Left cardiac atrium (tissue), 4 donors: Measurements from ENCODE around the gene TES. TPM values are rescaled to one million over a fixed set of nuclear protein-coding genes. Genes with fewer than 3 reads are reported as not detected.
"Not testable (repeated sequence)": the region's sequence is repeated elsewhere in the genome, so short reads cannot be mapped to it uniquely, and the experiment has no call there.

Experiments
- ATAC-seq, 2 donors: fragments of 200-7000 bp; cut with Tn5 transposase; one replicate each; pipeline ENCODE4 v1.9.1; 2020; ENCODE audit warnings: mild to moderate bottlenecking in 2 of 2, moderate library complexity in 2 of 2
- DNase-seq: peaks from one replicate; pipeline ENCODE4 v3.0.0-alpha.2; 2020
- intact Hi-C, 2 donors: fragments of 100-400 bp; cut with DNase I; formaldehyde crosslinking; loops; one replicate each; pipeline versions ENCODE4 v1.14.1 to v1.15.1; 2022 to 2023
- long read RNA-seq: library from polyadenylated mRNA; unstranded; transcript quantifications from one replicate; pipeline ENCODE4 v2.0.0, GENCODE V29; 2021
- total RNA-seq, 2 donors: library from RNA; stranded (reverse); fragmentation: NEBNext Ultra II Directional; extraction: Animal tissue kit (Norgen Biotek cat#: 25700); gene quantifications; one replicate each; pipeline ENCODE4 v1.2.1, GENCODE V29; 2021
- donor health status: DM: no; HTN: yes; CAD: no.
- donor health status: DM: no; HTN: yes; CAD: no; lungs with severe emphysema.
- donor health status: DM: yes; HTN: yes; CAD: no.
- donor health status: Dilated cardiomyopathy.

TES gene, protein sequence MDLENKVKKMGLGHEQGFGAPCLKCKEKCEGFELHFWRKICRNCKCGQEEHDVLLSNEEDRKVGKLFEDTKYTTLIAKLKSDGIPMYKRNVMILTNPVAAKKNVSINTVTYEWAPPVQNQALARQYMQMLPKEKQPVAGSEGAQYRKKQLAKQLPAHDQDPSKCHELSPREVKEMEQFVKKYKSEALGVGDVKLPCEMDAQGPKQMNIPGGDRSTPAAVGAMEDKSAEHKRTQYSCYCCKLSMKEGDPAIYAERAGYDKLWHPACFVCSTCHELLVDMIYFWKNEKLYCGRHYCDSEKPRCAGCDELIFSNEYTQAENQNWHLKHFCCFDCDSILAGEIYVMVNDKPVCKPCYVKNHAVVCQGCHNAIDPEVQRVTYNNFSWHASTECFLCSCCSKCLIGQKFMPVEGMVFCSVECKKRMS
- total RNA-seq: 10 to 100 TPM; 22.5 to 27.6 TPM
- long read RNA-seq, transcript TES-201 (7 exons, 2,782 nt): major isoform, 59 of 65 reads
- long read RNA-seq, partial matches to known transcripts: 0 of 65 reads
- long read RNA-seq, other reads (novel, unspliced or antisense): 5 of 65 reads

DNA sequence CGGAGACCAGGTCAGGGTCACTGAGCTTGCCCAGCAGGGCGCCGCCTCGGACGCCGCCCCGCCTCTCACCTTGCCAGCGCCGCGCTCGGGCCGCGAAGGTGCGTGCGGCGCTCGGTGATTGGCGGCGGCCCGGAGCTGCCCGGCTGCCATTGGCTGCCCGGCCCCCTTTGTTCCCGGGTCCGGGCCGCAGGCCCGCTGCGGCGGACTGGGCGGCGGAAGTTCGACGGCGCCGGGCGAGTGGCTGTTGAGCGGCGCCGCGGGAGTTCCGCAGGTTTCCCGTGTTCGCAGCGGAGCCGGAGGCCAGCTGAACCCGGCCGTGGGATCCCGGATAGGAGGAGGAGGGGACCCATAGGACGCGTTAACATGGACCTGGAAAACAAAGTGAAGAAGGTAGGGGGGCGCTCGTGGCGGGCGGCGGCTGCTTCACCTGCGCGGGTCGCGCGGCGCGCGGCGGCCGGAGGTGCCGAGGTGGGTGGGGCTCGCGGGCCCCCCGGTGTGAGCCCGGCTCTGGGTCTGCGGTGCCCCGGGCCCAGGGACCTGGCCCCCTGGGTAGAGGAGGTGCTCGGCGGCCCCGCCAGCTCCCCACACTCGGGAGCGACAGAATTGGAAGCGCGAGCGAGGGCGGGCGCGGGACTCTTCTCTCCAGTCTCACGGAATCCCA is at the start of gene TES:
TSS of gene TES (plus strand) at position 195 of the 661 bp plus-strand sequence. CDS start at position 364, 169 bp downstream.
- peak; percentile 72 for DNase-seq
- intact Hi-C loops: no loop called here
- peak; percentile 92 to 95 for ATAC-seq

GRCh38 chr7:116161728-116162127 is 48.6 kb upstream of the TES start:
- DNase-seq (no peak), ATAC-seq (no peak)
- intact Hi-C loops: no loop called here

DNA sequence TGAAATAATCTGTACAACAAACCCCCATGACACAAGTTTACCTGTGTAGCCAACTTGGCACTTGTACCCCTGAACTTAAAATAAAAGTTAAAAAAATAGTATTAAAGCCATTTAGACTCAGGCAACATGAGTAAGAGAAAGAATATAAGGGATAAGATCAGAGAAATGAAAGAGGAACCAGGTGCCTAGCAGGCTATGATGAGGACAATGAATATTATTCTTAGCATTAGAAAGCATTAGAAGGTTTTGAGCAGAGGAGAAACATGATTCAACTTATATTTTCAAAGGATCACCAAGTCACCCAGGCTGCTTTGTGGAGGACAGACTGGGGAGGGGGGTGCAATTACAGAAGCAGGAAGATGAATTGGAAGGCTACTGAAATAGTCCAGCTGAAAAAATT is 48.1 kb upstream of the TES start:
- ATAC-seq (no peak), DNase-seq (no peak)

DNA sequence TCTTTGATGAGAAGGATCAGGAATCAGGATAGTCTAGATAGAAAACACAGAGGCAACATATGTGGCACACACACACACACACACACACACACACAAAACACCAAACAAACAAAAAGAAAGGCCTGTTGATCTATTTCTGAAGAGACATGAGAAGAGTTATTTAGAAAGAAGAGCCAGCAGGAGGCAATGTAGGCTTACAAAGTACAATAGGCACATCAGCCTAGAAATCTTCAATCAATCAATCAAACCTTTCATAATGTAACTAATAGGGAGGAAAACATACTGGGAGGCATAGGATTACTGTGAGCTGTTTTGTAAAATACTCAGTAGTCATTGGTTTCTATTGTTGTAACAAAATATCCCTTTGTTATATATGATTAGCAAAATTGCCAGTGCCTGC is 47.3 kb upstream of the TES start:
- no peak for DNase-seq
- ATAC-seq: no peak

More for the DNA sequence above, 48.1 kb upstream of the TES start:
- intact Hi-C loops: no loop called here

GRCh38 chr7:116164552-116165306 is 45.6 kb upstream of the TES start:
- DNase-seq: no peak
- no peak for ATAC-seq
- intact Hi-C loops: no loop called here

More for the DNA sequence above, 47.3 kb upstream of the TES start:
- intact Hi-C loops: no loop called here

DNA sequence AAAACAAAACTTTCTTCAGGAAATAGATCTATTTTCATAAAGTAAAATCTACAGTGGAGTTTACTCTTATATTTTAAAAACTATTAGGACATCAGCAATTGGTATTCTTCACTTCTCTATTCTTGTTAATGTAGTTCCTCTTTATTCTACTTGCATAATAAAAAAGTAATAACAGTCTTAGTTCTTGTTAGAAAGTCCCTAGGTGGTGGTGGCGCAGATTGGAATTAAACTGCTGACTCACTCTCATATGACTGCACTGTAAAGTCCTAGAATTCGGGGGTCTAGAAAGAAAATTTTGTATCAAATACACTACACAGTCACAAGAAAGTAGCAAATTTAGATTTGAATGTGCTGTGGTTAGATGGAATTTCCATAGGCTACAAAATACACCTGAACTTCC is 44.6 kb upstream of the TES start:
- intact Hi-C loops: no loop called here
- peak in 1 of 2 donors; percentile 41 for ATAC-seq
- no peak for DNase-seq

DNA sequence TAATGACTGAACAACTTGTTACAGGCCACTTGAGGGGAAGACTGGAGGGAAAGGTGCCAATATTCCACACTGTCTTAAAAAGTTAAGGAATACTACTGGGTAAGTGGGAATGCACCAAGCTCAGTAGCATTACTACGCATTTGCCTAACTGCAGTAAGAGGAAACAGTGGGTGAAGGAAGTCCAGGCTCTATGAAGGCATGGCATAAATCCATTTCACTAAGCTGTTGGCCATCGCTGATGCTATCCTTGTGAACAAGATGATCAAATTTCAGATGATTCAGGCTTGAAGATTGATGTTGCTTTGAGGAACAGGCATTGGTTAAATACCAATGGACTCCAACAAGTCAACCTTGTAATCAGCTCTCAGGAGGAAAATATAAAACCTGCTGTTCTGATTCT is 44.2 kb upstream of the TES start:
- DNase-seq (no peak), ATAC-seq (no peak)
- intact Hi-C loops: no loop called here

DNA sequence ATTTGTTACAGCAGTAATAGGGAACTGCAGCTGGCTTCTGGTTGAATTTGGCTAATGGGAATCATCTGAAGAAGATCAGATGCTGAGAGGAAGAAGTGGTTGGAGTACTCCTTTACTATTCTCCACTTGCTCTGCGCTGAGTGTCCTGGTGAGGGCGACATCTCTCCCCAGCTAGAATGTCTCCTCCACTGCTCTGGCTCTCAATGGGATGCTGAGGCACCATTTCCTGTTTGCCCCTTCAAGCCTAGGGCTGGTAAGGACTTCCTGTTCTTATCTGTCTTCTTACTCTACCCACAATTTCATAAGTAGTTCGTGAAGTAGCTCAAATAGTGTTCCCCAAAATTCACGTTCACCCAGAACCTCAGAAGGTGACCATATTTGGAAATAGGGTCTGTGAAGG is 43.2 kb upstream of the TES start:
- intact Hi-C loops: no loop called here
- no peak for DNase-seq

DNA sequence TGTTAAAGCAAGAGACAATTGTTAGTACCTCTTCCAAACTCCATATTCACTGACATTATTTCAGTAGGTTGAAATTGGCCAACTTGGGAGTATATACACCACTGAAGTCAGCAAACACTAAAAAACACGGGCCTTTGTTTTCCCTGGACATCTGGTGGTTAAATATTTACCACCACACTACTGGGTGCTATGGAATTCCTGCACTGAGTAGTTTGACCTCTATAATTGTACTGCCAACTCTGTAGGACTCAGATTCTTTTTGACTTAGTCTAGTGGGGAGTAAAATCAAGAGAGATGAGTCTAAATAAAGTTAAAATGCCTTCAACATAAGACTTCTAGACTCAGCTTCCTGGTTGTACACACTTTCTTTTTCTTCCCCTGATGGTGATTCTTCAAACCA is 41.3 kb upstream of the TES start:
- DNase-seq: no peak
- ATAC-seq: no peak
- intact Hi-C loops: no loop called here

More for the DNA sequence above, 43.2 kb upstream of the TES start:
- no peak for ATAC-seq

GRCh38 chr7:116170180-116170579 is 40.2 kb upstream of the TES start:
- ATAC-seq (no peak), DNase-seq (no peak)
- intact Hi-C loops: loop anchor here (5.0 to 10.0 kb wide), 3 partner anchors 425 to 645 kb away; no protein-coding TSS in a partner anchor

GRCh38 chr7:116171094-116171493 is 39.2 kb upstream of the TES start:
- ATAC-seq (peak in 1 of 2 donors; percentile 51), DNase-seq (no peak)
- intact Hi-C loops: loop anchor here (5.0 to 10.0 kb wide), 3 partner anchors 424 to 644 kb away; no protein-coding TSS in a partner anchor

DNA sequence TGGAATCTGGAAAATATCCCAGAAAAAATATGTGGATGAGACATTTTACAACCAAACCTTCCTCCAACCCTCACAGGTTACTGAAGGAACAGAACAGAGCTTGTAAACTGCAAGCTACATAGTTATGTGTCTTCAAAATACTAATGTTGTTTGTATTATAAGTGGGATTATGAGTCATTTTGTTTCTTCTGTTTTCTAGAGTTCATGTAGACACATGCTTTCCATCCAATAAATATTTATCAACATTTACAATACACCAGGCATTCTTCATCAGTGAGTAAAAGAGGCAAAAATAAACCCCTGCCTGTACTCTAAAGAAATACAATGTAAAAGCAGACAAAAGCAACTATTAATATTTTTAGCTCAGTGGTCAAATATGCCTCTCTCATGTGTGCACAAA is 38.0 kb upstream of the TES start:
- no peak for DNase-seq
- intact Hi-C loops: loop anchor here (5.0 to 10.0 kb wide), 3 partner anchors 422 to 642 kb away; no protein-coding TSS in a partner anchor
- ATAC-seq: no peak

- intact Hi-C loops: loop anchor here (5.0 to 10.0 kb wide), 3 partner anchors 421 to 641 kb away; no protein-coding TSS in a partner anchor
- ATAC-seq: peak in 1 of 2 donors; percentile 38
- DNase-seq: no peak
Observed at GRCh38 chr7:116173051-116174028, 37.0 kb upstream of the TES start.

- not testable (repeated sequence) for DNase-seq, ATAC-seq
- intact Hi-C loops: loop anchor here in 1 of 2 donors (10.0 kb wide), 2 partner anchors 420 to 640 kb away; no protein-coding TSS in a partner anchor
Observed at GRCh38 chr7:116175095-116175494, 35.2 kb upstream of the TES start.

- intact Hi-C loops: loop anchor here in 1 of 2 donors (10.0 kb wide), 2 partner anchors 419 to 639 kb away; no protein-coding TSS in a partner anchor
- DNase-seq: no peak
- ATAC-seq: no peak
Observed at GRCh38 chr7:116176226-116176625, 34.1 kb upstream of the TES start.

GRCh38 chr7:116177009-116177408 is 33.3 kb upstream of the TES start:
- no peak for DNase-seq
- no peak for ATAC-seq
- intact Hi-C loops: loop anchor here in 1 of 2 donors (10.0 kb wide), 2 partner anchors 418 to 638 kb away; no protein-coding TSS in a partner anchor

DNA sequence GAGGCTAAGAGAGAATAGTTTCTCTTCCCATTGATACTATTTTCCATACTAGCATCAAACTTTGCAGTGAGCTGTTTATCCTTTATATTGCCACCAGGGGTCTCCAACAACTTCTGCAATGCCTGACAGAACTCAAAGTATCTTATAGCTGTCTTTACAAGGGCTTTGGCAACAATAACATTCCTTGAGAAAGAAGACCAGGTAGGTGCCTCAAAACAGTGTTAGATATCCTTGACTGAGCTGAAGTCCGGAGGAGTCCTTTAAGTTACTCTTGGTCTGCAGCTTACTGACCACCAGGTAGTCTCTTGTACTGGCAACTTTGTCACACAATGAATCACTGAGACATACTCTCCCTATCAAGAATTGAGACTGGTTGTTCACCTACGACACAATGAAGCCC is 30.0 kb upstream of the TES start:
- ATAC-seq: peak; percentile 53 to 56
- DNase-seq: no peak
- intact Hi-C loops: loop anchor here (2.0 to 5.0 kb wide), 2 partner anchors 52 to 56 kb away; no protein-coding TSS in a partner anchor

- intact Hi-C loops: loop anchor here in 1 of 2 donors (5.0 kb wide), 1 partner anchor 50 kb away; no protein-coding TSS in a partner anchor
- no peak for ATAC-seq
- DNase-seq: no peak
Observed at GRCh38 chr7:116182023-116182422, 28.3 kb upstream of the TES start.
